Smooth muscle cell (in vitro differentiated cells): Measurements from ENCODE around the gene ZNF821. TPM values are rescaled to one million over a fixed set of nuclear protein-coding genes. Genes with fewer than 3 reads are reported as not detected.
"Not testable (repeated sequence)": the region's sequence is repeated elsewhere in the genome, so short reads cannot be mapped to it uniquely, and the experiment has no call there.

Experiments used
- DNase-seq: peaks from one replicate; lab custom pipeline; 2025; ENCODE audit not compliant: unreplicated experiment; lab: John Stamatoyannopoulos, UW
- H2AFZ ChIP-seq: fragments of 200-600 bp; sonication (generic); 2 replicates; pipeline ENCODE4 v1.6.0; 2016; ENCODE audit warnings: antibody characterized with exemption, low read depth, mild to moderate bottlenecking
- H3F3A ChIP-seq: fragments of 200-600 bp; sonication (generic); 2 replicates; pipeline ENCODE4 v1.6.0; 2017; ENCODE audit warnings: antibody characterized with exemption, low read depth
- H3K27ac ChIP-seq: fragments of 200-600 bp; sonication (generic); 2 replicates; pipeline ENCODE4 v1.5.1; 2016; ENCODE audit warnings: low read depth, mild to moderate bottlenecking
- H3K27me3 ChIP-seq: fragments of 200-600 bp; sonication (generic); 2 replicates; pipeline ENCODE4 v1.6.1; 2016; ENCODE audit warnings: low read depth, mild to moderate bottlenecking
- H3K36me3 ChIP-seq: fragments of 200-600 bp; sonication (generic); 2 replicates; pipeline ENCODE4 v1.5.1; 2016; ENCODE audit warnings: low read depth
- H3K4me1 ChIP-seq: fragments of 200-600 bp; sonication (generic); 2 replicates; pipeline ENCODE4 v1.5.1; 2016; ENCODE audit warnings: low read depth
- H3K4me2 ChIP-seq: fragments of 200-600 bp; sonication (generic); 2 replicates; pipeline ENCODE4 v1.6.0; 2016; ENCODE audit warnings: mild to moderate bottlenecking
- H3K4me3 ChIP-seq: fragments of 200-600 bp; sonication (generic); 2 replicates; pipeline ENCODE4 v1.5.1; 2016; ENCODE audit warnings: mild to moderate bottlenecking
- H3K79me2 ChIP-seq: fragments of 200-600 bp; sonication (generic); 2 replicates; pipeline ENCODE4 v1.6.0; 2016; ENCODE audit warnings: low read depth, mild to moderate bottlenecking
- H3K9ac ChIP-seq: fragments of 200-600 bp; sonication (generic); 2 replicates; pipeline ENCODE4 v1.6.0; 2016; ENCODE audit warnings: low read depth
- H3K9me3 ChIP-seq: fragments of 200-600 bp; sonication (generic); replicated peaks from 2 replicates; pipeline ENCODE4 v1.5.1; 2016; ENCODE audit warnings: low read depth
- H4K20me1 ChIP-seq: fragments of 200-600 bp; sonication (generic); 2 replicates; pipeline ENCODE4 v1.6.0; 2016; ENCODE audit warnings: low read depth
- CTCF ChIP-seq: fragments of 200-600 bp; sonication (generic); IDR thresholded peaks from 2 replicates; pipeline ENCODE4 v1.5.1; 2017; ENCODE audit warnings: borderline replicate concordance, mild to moderate bottlenecking, antibody characterized with exemption; ENCODE audit not compliant: insufficient read depth, poor library complexity, severe bottlenecking
- WGBS: methylation state at CpG from one replicate; pipeline ENCODE4 v1.1.7; 2016; ENCODE audit warnings: low lambda C conversion rate; 5-methylcytosine and 5-hydroxymethylcytosine counted together
- polyA plus RNA-seq: library from polyadenylated mRNA; unstranded; fragments of >200 nt; fragmentation: Nextera tagmentation; extraction: Ambion mirVana; gene quantifications from 2 replicates; pipeline ENCODE4 v1.2.1, GENCODE V29; 2016
- total RNA-seq: library from RNA; depleted of rRNA; stranded (reverse); fragments of >200 nt; gene quantifications from 2 replicates; pipeline ENCODE4 v1.2.3, GENCODE V29; 2014

The ZNF821 gene
- total and polyA plus RNA-seq, 2 experiments from 2014 or later, result 12.0 to 17.5 TPM

GRCh38 chr16:71826533-71827017, 57.4 kb downstream of the ZNF821 start:
- TF ChIP-seq CTCF, result no peak
- no peaks in the 10 kb centered on the region for H3K27me3 ChIP-seq

GRCh38 chr16:71817155-71817500, 66.9 kb downstream of the ZNF821 start:
- not testable (repeated sequence) for H3K9ac ChIP-seq, H2AFZ ChIP-seq, H3K36me3 ChIP-seq, H3K4me3 ChIP-seq, H3K79me2 ChIP-seq, H3K4me2 ChIP-seq, H3K9me3 ChIP-seq, H3K4me1 ChIP-seq, H3K27me3 ChIP-seq, H4K20me1 ChIP-seq, DNase-seq, H3F3A ChIP-seq
- 94% methylated on average over 10 of the region's 10 CpGs for WGBS
- H3K27ac ChIP-seq, result peak overlapping the region; percentile 25

More at GRCh38 chr16:71826533-71827017, 57.4 kb downstream of the ZNF821 start:
- Histone ChIP-seq H3K4me3 (no peak overlapping the region), H3K4me1 (no peaks in the 10 kb centered on the region), H2AFZ (no peak overlapping the region), H4K20me1 (no peaks in the 10 kb centered on the region), H3K27ac (no peak overlapping the region), H3K4me2 (no peak overlapping the region), H3F3A (no peaks in the 10 kb centered on the region), H3K9me3 (no peaks in the 10 kb centered on the region), H3K9ac (no peak overlapping the region), H3K36me3 (no peaks in the 10 kb centered on the region), H3K79me2 (no peaks in the 10 kb centered on the region)
- DNase-seq, result no peak
- WGBS, result 83% methylated on average over 5 of the region's 5 CpGs

GRCh38 chr16:71811261-71811803, 72.7 kb downstream of the ZNF821 start:
- peaks cover 18% of the 10 kb centered on the region for H4K20me1 ChIP-seq
- no peaks in the 10 kb centered on the region for H3K36me3 ChIP-seq
- no peak overlapping the region for H3K4me3 ChIP-seq
- H2AFZ ChIP-seq, result no peak overlapping the region
- H3K9me3 ChIP-seq, result no peaks in the 10 kb centered on the region
- H3K4me2 ChIP-seq, result no peak overlapping the region
- H3K4me1 ChIP-seq, result peaks cover 14% of the 10 kb centered on the region
- TF ChIP-seq CTCF, result no peak
- no peak overlapping the region for H3K27ac ChIP-seq
- no peak for DNase-seq
- WGBS, result 86% methylated on average over 5 of the region's 5 CpGs
- H3K79me2 ChIP-seq, result peaks cover 23% of the 10 kb centered on the region
- no peaks in the 10 kb centered on the region for H3K27me3 ChIP-seq
- no peak overlapping the region for H3K9ac ChIP-seq
- H3F3A ChIP-seq, result no peaks in the 10 kb centered on the region

GRCh38 chr16:71810155-71810530, 73.8 kb downstream of the ZNF821 start:
- DNase-seq, H3K9ac ChIP-seq, H3K4me2 ChIP-seq, H3K4me3 ChIP-seq, H2AFZ ChIP-seq, H3K36me3 ChIP-seq, H3K9me3 ChIP-seq, H3K27me3 ChIP-seq, H3F3A ChIP-seq, H3K27ac ChIP-seq: not testable (repeated sequence)
- Histone ChIP-seq H3K4me1 (peaks cover 17% of the 10 kb centered on the region), H3K79me2 (peaks cover 34% of the 10 kb centered on the region), H4K20me1 (peaks cover 30% of the 10 kb centered on the region)
- 95% methylated on average over 11 of the region's 11 CpGs for WGBS

Other genes with a start within 250 kb of the ZNF821 start
- 5.3 and 6.6 TPM in 2 replicates for gene PHLPP2, start 159.5 kb downstream of the ZNF821 start, total RNA-seq
- 1.5 and 2.3 TPM in 2 replicates for gene PHLPP2, start 159.5 kb downstream of the ZNF821 start, polyA plus RNA-seq
- gene AP1G1, start 75.3 kb downstream of the ZNF821 start, total RNA-seq, result 84.4 and 90.3 TPM in 2 replicates
- 17.1 and 19.8 TPM in 2 replicates for gene AP1G1, start 75.3 kb downstream of the ZNF821 start, polyA plus RNA-seq
- 14.8 and 17.6 TPM in 2 replicates for gene ATXN1L, start 38.2 kb downstream of the ZNF821 start, total RNA-seq
- 6.7 and 7.4 TPM in 2 replicates for gene ATXN1L, start 38.2 kb downstream of the ZNF821 start, polyA plus RNA-seq
- gene IST1, start 11.3 kb upstream of the ZNF821 start, total RNA-seq, result 220 and 247 TPM in 2 replicates
- gene IST1, start 11.3 kb upstream of the ZNF821 start, polyA plus RNA-seq, result 125 and 148 TPM in 2 replicates
- 0.09 TPM in 1 of 2 replicates, not detected in the other for gene PKD1L3, start 116.2 kb upstream of the ZNF821 start, total RNA-seq
- 0.09 TPM in 1 of 2 replicates, not detected in the other for gene PKD1L3, start 116.2 kb upstream of the ZNF821 start, polyA plus RNA-seq
- 5.0 and 5.1 TPM in 2 replicates for gene DHODH, start 124.6 kb upstream of the ZNF821 start, total RNA-seq
- gene DHODH, start 124.6 kb upstream of the ZNF821 start, polyA plus RNA-seq, result 5.7 and 6.2 TPM in 2 replicates
- gene HP, start 170.3 kb upstream of the ZNF821 start, total RNA-seq, result not detected in 2 replicates
- gene HP, start 170.3 kb upstream of the ZNF821 start, polyA plus RNA-seq, result 0.33 and 0.52 TPM in 2 replicates
- 0.18 TPM in 1 of 2 replicates, not detected in the other for gene HPR, start 179.0 kb upstream of the ZNF821 start, total RNA-seq
- not detected in 2 replicates for gene HPR, start 179.0 kb upstream of the ZNF821 start, polyA plus RNA-seq
- gene TXNL4B, start 209.4 kb upstream of the ZNF821 start, total RNA-seq, result 6.4 and 8.4 TPM in 2 replicates
- 10.5 and 11.0 TPM in 2 replicates for gene TXNL4B, start 209.4 kb upstream of the ZNF821 start, polyA plus RNA-seq
- 30.8 and 35.6 TPM in 2 replicates for gene DHX38, start 209.7 kb upstream of the ZNF821 start, total RNA-seq
- 45.4 and 67.2 TPM in 2 replicates for gene DHX38, start 209.7 kb upstream of the ZNF821 start, polyA plus RNA-seq